Upper lobe of left lung (tissue), 6 donors: ENCODE data around the gene UBE4B. TPM values are rescaled to one million over a fixed set of nuclear protein-coding genes. Genes with fewer than 3 reads are reported as not detected.

Experiments
- ATAC-seq, 2 donors: fragments of 200-7000 bp; cut with Tn5 transposase; one replicate each; pipeline ENCODE4 v1.9.1; 2022; ENCODE audit warnings: mild to moderate bottlenecking in 2 of 2, moderate library complexity in 2 of 2; ENCODE audit not compliant: low FRiP score in 2 of 2
- DNase-seq, 2 donors: peaks; one replicate each; pipeline ENCODE4 v3.0.0-alpha.2; 2019 to 2020
- H3K27ac ChIP-seq, 4 donors: fragments of 200-600 bp; sonication (generic); one replicate each; pipeline ENCODE4 v1.5.1; 2016 to 2019
- H3K27me3 ChIP-seq, 4 donors: fragments of 200-600 bp; sonication (generic); one replicate each; pipeline ENCODE4 v1.5.1; 2017 to 2019
- H3K36me3 ChIP-seq, 4 donors: fragments of 200-600 bp; sonication (generic); one replicate each; pipeline ENCODE4 v1.5.1; 2016 to 2019
- H3K4me1 ChIP-seq, 4 donors: fragments of 200-600 bp; sonication (generic); one replicate each; pipeline ENCODE4 v1.5.1; 2018 to 2019
- H3K4me3 ChIP-seq, 4 donors: fragments of 200-600 bp; sonication (generic); one replicate each; pipeline ENCODE4 v1.5.1; 2017 to 2019; ENCODE audit warnings: mild to moderate bottlenecking in 2 of 4, moderate library complexity in 1 of 4
- H3K9me3 ChIP-seq, 4 donors: fragments of 200-600 bp; sonication (generic); one replicate each; pipeline ENCODE4 v1.5.1; 2018 to 2019
- EP300 ChIP-seq, 4 donors: sonication (generic); formaldehyde crosslinking; IDR thresholded peaks; one replicate each; pipeline ENCODE4 v1.5.1; 2017; ENCODE audit warnings: antibody characterized with exemption in 4 of 4, control low read depth in 2 of 4
- POLR2A ChIP-seq, 4 donors: fragments of 450-650 bp; IDR thresholded peaks; one replicate each; pipeline ENCODE4 v1.5.1; 2016 to 2017; ENCODE audit warnings: antibody characterized with exemption in 4 of 4, mild to moderate bottlenecking in 2 of 4
- POLR2AphosphoS5 ChIP-seq, 2 donors: sonication (generic); formaldehyde crosslinking; IDR thresholded peaks; one replicate each; pipeline ENCODE4 v1.5.1; 2017; ENCODE audit warnings: antibody characterized with exemption in 2 of 2
- WGBS, 2 donors: methylation state at CpG; one replicate each; pipeline ENCODE4 v1.1.5; 2017 to 2018; 5-methylcytosine and 5-hydroxymethylcytosine counted together
- total RNA-seq, 6 donors: library from RNA; depleted of rRNA in 4 of 6; stranded (reverse); fragments of >200 nt in 4 of 6; gene quantifications; one replicate each; pipeline versions ENCODE4 v1.1.0 to v1.2.1, GENCODE V29; 2016 to 2021
- TF ChIP-seq, protein P1 (sequence below), 6 experiments: fragments of 450-650 bp in 4 of 6; fragments of 200-600 bp in 2 of 6; sonication (generic) in 2 of 6; IDR thresholded peaks; one replicate each; pipeline ENCODE4 v1.5.1; 2016 to 2019; ENCODE audit warnings: antibody characterized with exemption in 6 of 6
- donor health status: DM: no; HTN: no; CAD: no; lungs with moderate emphysema.
- donor health status: DM: no; HTN: yes; CAD: no; lungs with severe emphysema.

UBE4B gene
- total RNA-seq, 6 donors from 2014 or later, result 24.5 to 83.8 (median 42.8) TPM

- 65 to 71% methylated on average over 12 of the region's 12 CpGs for WGBS, 2 donors
- Histone ChIP-seq H3K4me3 (no peak overlapping the region), H3K4me1 (no peaks in the 10 kb centered on the region), H3K36me3 (peaks cover 20 to 87% (median 44%) of the 10 kb centered on the region in 4 donors), H3K9me3 (no peaks in the 10 kb centered on the region), H3K27me3 (no peaks in the 10 kb centered on the region), H3K27ac (no peak overlapping the region)
- no peak for TF ChIP-seq POLR2AphosphoS5 (IDR thresholded peaks at IDR 0.05)
- TF ChIP-seq EP300 (IDR thresholded peaks at IDR 0.05), result no peak
- TF ChIP-seq, protein P1, sequence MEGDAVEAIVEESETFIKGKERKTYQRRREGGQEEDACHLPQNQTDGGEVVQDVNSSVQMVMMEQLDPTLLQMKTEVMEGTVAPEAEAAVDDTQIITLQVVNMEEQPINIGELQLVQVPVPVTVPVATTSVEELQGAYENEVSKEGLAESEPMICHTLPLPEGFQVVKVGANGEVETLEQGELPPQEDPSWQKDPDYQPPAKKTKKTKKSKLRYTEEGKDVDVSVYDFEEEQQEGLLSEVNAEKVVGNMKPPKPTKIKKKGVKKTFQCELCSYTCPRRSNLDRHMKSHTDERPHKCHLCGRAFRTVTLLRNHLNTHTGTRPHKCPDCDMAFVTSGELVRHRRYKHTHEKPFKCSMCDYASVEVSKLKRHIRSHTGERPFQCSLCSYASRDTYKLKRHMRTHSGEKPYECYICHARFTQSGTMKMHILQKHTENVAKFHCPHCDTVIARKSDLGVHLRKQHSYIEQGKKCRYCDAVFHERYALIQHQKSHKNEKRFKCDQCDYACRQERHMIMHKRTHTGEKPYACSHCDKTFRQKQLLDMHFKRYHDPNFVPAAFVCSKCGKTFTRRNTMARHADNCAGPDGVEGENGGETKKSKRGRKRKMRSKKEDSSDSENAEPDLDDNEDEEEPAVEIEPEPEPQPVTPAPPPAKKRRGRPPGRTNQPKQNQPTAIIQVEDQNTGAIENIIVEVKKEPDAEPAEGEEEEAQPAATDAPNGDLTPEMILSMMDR (IDR thresholded peaks at IDR 0.05), result no peak
- no peak for TF ChIP-seq POLR2A (IDR thresholded peaks at IDR 0.05)
- ATAC-seq (no peak), DNase-seq (no peak)
Measured at GRCh38 chr1:10160907-10161490, 128.2 kb downstream of the UBE4B start.

DNA sequence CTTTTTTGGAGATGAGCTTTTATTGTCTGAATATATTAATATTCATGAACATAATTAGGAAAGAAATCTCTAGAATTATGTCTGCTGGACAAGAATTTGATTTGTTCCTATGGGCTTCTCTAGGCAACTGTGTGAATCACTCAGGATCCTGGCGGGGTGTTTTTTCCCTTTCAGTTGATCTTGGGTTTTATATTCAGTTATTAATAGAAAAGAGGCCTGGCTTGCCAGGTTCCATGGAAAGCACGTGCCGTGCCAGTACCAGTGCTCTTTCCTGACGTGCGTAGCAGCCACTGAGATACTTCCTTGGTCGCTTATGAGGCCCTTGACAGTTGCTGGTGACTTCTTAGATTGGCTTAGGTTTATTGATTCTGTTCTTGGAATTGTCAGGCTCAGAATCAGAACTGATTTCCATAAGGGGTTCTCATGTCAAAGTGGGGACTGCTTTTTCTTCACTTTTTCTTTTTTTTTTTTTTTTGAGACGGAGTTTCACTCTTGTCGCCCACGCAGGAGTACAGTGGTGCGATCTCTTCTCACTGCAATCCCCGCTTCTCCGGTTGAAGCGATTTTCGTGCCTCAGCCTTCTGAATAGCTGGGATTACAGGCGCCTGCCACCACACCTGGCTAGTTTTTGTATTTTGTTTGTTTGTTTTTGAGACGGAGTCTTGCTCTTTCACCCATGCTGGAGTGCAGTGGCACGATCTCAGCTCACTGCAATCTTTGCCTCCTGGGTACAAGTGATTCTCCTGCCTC is 129.0 kb downstream of the UBE4B start:
- no peak for TF ChIP-seq EP300 (IDR thresholded peaks at IDR 0.05)
- Histone ChIP-seq H3K4me3 (no peak overlapping the region), H3K27me3 (no peaks in the 10 kb centered on the region), H3K9me3 (no peaks in the 10 kb centered on the region), H3K27ac (no peak overlapping the region), H3K36me3 (peaks cover 20 to 87% (median 49%) of the 10 kb centered on the region in 4 donors), H3K4me1 (no peaks in the 10 kb centered on the region)
- ATAC-seq (no peak), DNase-seq (no peak)
- 81 to 90% methylated on average over 17 of the region's 17 CpGs for WGBS, 2 donors

DNA sequence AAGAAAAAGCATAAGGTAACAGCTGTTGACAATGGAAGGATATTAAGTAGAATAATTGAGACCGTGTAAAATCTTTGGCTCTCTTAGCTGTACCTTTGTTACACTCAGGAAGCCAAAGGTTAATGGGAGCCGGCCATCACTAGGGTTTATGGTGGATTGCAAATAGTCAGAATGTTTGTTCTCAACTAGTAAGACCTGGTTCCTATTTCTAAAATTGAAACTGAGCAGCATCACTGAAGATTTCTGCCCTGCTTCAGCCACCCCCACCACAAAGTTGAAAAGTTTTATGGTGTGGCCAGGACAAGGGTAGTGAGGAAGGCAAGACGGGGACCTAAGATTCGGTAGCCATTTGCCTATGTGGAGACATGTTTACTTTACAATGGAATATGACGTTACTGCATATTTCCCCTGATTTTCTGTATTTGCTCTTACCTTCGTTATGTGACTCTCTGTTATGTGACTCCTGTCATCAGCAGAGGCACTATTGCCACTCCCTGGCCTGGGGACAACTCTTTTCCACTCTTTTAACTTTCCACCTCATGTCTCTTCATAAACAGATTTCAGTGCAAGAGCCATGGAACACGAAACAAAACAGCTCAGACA is 136.3 kb downstream of the UBE4B start:
- WGBS, 2 donors, result 82 to 89% methylated on average over 7 of the region's 7 CpGs
- Histone ChIP-seq H3K36me3 (peaks cover 12 to 98% (median 74%) of the 10 kb centered on the region in 4 donors), H3K27ac (no peak overlapping the region), H3K9me3 (no peaks in the 10 kb centered on the region), H3K27me3 (no peaks in the 10 kb centered on the region), H3K4me3 (no peak overlapping the region), H3K4me1 (no peaks in the 10 kb centered on the region)
- DNase-seq, result no peak
- ATAC-seq, result no peak
- TF ChIP-seq, protein P1 (IDR thresholded peaks at IDR 0.05), result no peak
- TF ChIP-seq EP300 (IDR thresholded peaks at IDR 0.05), result no peak
- no peak for TF ChIP-seq POLR2AphosphoS5 (IDR thresholded peaks at IDR 0.05)
- no peak for TF ChIP-seq POLR2A (IDR thresholded peaks at IDR 0.05)

DNA sequence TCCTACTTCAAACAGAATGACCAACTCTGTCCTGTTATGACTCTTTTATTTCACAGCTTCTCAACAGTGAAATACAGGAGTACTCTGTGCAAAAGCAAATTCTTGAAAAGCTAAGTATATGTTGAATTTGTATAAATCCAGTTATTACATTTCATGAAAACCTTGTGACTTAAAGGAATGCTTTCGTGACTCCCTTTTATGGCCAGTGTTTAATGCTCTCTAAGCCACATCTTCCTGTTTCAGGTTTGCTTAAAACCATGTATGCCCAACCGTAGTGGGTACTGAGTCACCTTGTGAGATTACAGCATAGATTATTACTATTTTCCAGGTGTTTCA is 137.4 kb downstream of the UBE4B start:
- Histone ChIP-seq H3K36me3 (peaks cover 11 to 92% (median 66%) of the 10 kb centered on the region in 4 donors), H3K4me3 (no peak overlapping the region), H3K9me3 (no peaks in the 10 kb centered on the region), H3K27ac (no peak overlapping the region), H3K4me1 (no peaks in the 10 kb centered on the region), H3K27me3 (no peaks in the 10 kb centered on the region)
- no peak for ATAC-seq
- WGBS, 2 donors, result 66 to 87% methylated on average over 2 of the region's 2 CpGs
- no peak for TF ChIP-seq POLR2A (IDR thresholded peaks at IDR 0.05)
- no peak for TF ChIP-seq EP300 (IDR thresholded peaks at IDR 0.05)
- no peak for TF ChIP-seq POLR2AphosphoS5 (IDR thresholded peaks at IDR 0.05)
- TF ChIP-seq, protein P1 (IDR thresholded peaks at IDR 0.05), result no peak
- DNase-seq, result no peak

GRCh38 chr1:10171105-10171767 is 138.5 kb downstream of the UBE4B start:
- ATAC-seq, result no peak
- TF ChIP-seq POLR2AphosphoS5 (IDR thresholded peaks at IDR 0.05) (no peak), EP300 (IDR thresholded peaks at IDR 0.05) (no peak), POLR2A (IDR thresholded peaks at IDR 0.05) (no peak)
- TF ChIP-seq, protein P1 (IDR thresholded peaks at IDR 0.05), result no peak
- Histone ChIP-seq H3K4me1 (no peaks in the 10 kb centered on the region), H3K27ac (no peak overlapping the region), H3K4me3 (no peak overlapping the region), H3K36me3 (peaks cover 9 to 81% (median 56%) of the 10 kb centered on the region in 4 donors), H3K9me3 (no peaks in the 10 kb centered on the region), H3K27me3 (no peaks in the 10 kb centered on the region)
- WGBS, 2 donors, result 86 to 93% methylated on average over 16 of the region's 16 CpGs
- DNase-seq, result no peak
